ENCODE data around the gene MRPL40. TPM values are rescaled to one million over a fixed set of nuclear protein-coding genes. Genes with fewer than 3 reads are reported as not detected.

The MRPL40 gene
- total and polyA plus RNA-seq, 2 experiments from 2014 or later = 15.5 to 53.5 TPM

Other genes with a start within 250 kb of the MRPL40 start
- 13.4 and 15.1 TPM in 2 replicates for gene CLTCL1, start 140.8 kb upstream of the MRPL40 start, total RNA-seq (2014; rRNA removed; shearing (Covaris generic))
- 5.4 and 6.6 TPM in 2 replicates for gene CLTCL1, start 140.8 kb upstream of the MRPL40 start, polyA plus RNA-seq (2016; fragmentation: Nextera tagmentation; extraction: Ambion mirVana)
- 55.5 and 58.3 TPM in 2 replicates for gene HIRA, start 812 bp upstream of the MRPL40 start, total RNA-seq (2014; rRNA removed; shearing (Covaris generic))
- 9.4 and 10.0 TPM in 2 replicates for gene HIRA, start 812 bp upstream of the MRPL40 start, polyA plus RNA-seq (2016; fragmentation: Nextera tagmentation; extraction: Ambion mirVana)
- 24.5 and 40.2 TPM in 2 replicates for gene C22orf39, start 15.2 kb downstream of the MRPL40 start, total RNA-seq (2014; rRNA removed; shearing (Covaris generic))
- 37.4 and 38.3 TPM in 2 replicates for gene C22orf39, start 15.2 kb downstream of the MRPL40 start, polyA plus RNA-seq (2016; fragmentation: Nextera tagmentation; extraction: Ambion mirVana)
- 53.5 and 54.1 TPM in 2 replicates for gene UFD1, start 46.6 kb downstream of the MRPL40 start, total RNA-seq (2014; rRNA removed; shearing (Covaris generic))
- gene UFD1, start 46.6 kb downstream of the MRPL40 start, polyA plus RNA-seq (2016; fragmentation: Nextera tagmentation; extraction: Ambion mirVana) = 80.3 and 93.8 TPM in 2 replicates
- gene CDC45, start 47.4 kb downstream of the MRPL40 start, total RNA-seq (2014; rRNA removed; shearing (Covaris generic)) = 23.8 and 29.0 TPM in 2 replicates
- gene CDC45, start 47.4 kb downstream of the MRPL40 start, polyA plus RNA-seq (2016; fragmentation: Nextera tagmentation; extraction: Ambion mirVana) = 30.3 and 30.4 TPM in 2 replicates
- 1.4 and 3.2 TPM in 2 replicates for gene CLDN5, start 91.9 kb downstream of the MRPL40 start, total RNA-seq (2014; rRNA removed; shearing (Covaris generic))
- gene CLDN5, start 91.9 kb downstream of the MRPL40 start, polyA plus RNA-seq (2016; fragmentation: Nextera tagmentation; extraction: Ambion mirVana) = 2.0 and 3.9 TPM in 2 replicates

Measured in GM23338 (cell line).